Fibroblast of the conjunctiva (primary cell): ENCODE data around the gene ABR.
"Not testable (repeated sequence)": the region's sequence is repeated elsewhere in the genome, so short reads cannot be mapped to it uniquely, and the experiment has no call there.

Experiments
- DNase-seq: peaks from one replicate; pipeline ENCODE4 v3.0.0-alpha.2; 2010; ENCODE audit warnings: low read depth

Gene ABR

GRCh38 chr17:1008008-1008761 lies 171.6 kb downstream of the ABR start:
- peak; percentile 28 for DNase-seq

GRCh38 chr17:1007310-1008007 lies 172.3 kb downstream of the ABR start:
- no peak for DNase-seq

- no peak for DNase-seq
Measured at GRCh38 chr17:1006054-1006453, 173.7 kb downstream of the ABR start.

- DNase-seq: peak; percentile 78
Measured at GRCh38 chr17:1005361-1005946, 174.3 kb downstream of the ABR start.

- no peak for DNase-seq
Measured at GRCh38 chr17:1004769-1005295, 174.9 kb downstream of the ABR start.

GRCh38 chr17:1003972-1004768 lies 175.6 kb downstream of the ABR start:
- no peak for DNase-seq

GRCh38 chr17:1003633-1003971 lies 176.2 kb downstream of the ABR start:
- no peak for DNase-seq

GRCh38 chr17:1002771-1003555 lies 176.8 kb downstream of the ABR start:
- peak; percentile 60 for DNase-seq

GRCh38 chr17:1002412-1002753 lies 177.4 kb downstream of the ABR start:
- DNase-seq: no peak

- no peak for DNase-seq
Measured at GRCh38 chr17:1001640-1002411, 178.0 kb downstream of the ABR start.

GRCh38 chr17:1000597-1001461 lies 179.0 kb downstream of the ABR start:
- no peak for DNase-seq

- no peak for DNase-seq
Measured at GRCh38 chr17:998111-998510, 181.7 kb downstream of the ABR start.

- peak; percentile 95 for DNase-seq
Measured at GRCh38 chr17:996554-997344, 183.0 kb downstream of the ABR start, which contains the start of gene TIMM22. Gene TIMM22 (plus strand): TSS chr17:997129. CDS start chr17:997143, 14 bp downstream.

- DNase-seq: not testable (repeated sequence)
Measured at GRCh38 chr17:995324-995723, 184.5 kb downstream of the ABR start.

- no peak for DNase-seq
Measured at GRCh38 chr17:992933-993332, 186.8 kb downstream of the ABR start.

- DNase-seq: no peak
Measured at GRCh38 chr17:988561-988960, 191.2 kb downstream of the ABR start.

- no peak for DNase-seq
Measured at GRCh38 chr17:987931-988330, 191.8 kb downstream of the ABR start.

- DNase-seq: no peak
Measured at GRCh38 chr17:986322-986929, 193.4 kb downstream of the ABR start.
